Measurements from ENCODE around the gene COL6A5.

Gene COL6A5

GRCh38 chr3:130340766-130341165 is 4.7 kb upstream of the COL6A5 start:
- Histone ChIP-seq H3K27ac (replicated peaks) (no peak overlapping the region), H3K27me3 (ENCODE audit: insufficient read depth, poor library complexity, severe bottlenecking) (peaks cover 19% of the 10 kb centered on the region), H3K4me3 (replicated peaks; ENCODE audit: insufficient read depth, low read length) (no peak overlapping the region)
- DNase-seq (ENCODE audit: low read depth in 1 of 2, low spot score in 1 of 2), result no peak
- TF ChIP-seq POLR2AphosphoS5 (IDR thresholded peaks at IDR 0.05; ENCODE audit: low read depth) (no peak), SPI1 (IDR thresholded peaks at IDR 0.05; ENCODE audit: borderline replicate concordance, low read depth) (no peak), GABPA (IDR thresholded peaks at IDR 0.05; ENCODE audit: low read depth) (no peak)
- TF ChIP-seq, protein P1, sequence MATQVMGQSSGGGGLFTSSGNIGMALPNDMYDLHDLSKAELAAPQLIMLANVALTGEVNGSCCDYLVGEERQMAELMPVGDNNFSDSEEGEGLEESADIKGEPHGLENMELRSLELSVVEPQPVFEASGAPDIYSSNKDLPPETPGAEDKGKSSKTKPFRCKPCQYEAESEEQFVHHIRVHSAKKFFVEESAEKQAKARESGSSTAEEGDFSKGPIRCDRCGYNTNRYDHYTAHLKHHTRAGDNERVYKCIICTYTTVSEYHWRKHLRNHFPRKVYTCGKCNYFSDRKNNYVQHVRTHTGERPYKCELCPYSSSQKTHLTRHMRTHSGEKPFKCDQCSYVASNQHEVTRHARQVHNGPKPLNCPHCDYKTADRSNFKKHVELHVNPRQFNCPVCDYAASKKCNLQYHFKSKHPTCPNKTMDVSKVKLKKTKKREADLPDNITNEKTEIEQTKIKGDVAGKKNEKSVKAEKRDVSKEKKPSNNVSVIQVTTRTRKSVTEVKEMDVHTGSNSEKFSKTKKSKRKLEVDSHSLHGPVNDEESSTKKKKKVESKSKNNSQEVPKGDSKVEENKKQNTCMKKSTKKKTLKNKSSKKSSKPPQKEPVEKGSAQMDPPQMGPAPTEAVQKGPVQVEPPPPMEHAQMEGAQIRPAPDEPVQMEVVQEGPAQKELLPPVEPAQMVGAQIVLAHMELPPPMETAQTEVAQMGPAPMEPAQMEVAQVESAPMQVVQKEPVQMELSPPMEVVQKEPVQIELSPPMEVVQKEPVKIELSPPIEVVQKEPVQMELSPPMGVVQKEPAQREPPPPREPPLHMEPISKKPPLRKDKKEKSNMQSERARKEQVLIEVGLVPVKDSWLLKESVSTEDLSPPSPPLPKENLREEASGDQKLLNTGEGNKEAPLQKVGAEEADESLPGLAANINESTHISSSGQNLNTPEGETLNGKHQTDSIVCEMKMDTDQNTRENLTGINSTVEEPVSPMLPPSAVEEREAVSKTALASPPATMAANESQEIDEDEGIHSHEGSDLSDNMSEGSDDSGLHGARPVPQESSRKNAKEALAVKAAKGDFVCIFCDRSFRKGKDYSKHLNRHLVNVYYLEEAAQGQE (IDR thresholded peaks at IDR 0.05; ENCODE audit: insufficient replicate concordance, low read depth), result no peak
- TF ChIP-seq, protein P2, sequence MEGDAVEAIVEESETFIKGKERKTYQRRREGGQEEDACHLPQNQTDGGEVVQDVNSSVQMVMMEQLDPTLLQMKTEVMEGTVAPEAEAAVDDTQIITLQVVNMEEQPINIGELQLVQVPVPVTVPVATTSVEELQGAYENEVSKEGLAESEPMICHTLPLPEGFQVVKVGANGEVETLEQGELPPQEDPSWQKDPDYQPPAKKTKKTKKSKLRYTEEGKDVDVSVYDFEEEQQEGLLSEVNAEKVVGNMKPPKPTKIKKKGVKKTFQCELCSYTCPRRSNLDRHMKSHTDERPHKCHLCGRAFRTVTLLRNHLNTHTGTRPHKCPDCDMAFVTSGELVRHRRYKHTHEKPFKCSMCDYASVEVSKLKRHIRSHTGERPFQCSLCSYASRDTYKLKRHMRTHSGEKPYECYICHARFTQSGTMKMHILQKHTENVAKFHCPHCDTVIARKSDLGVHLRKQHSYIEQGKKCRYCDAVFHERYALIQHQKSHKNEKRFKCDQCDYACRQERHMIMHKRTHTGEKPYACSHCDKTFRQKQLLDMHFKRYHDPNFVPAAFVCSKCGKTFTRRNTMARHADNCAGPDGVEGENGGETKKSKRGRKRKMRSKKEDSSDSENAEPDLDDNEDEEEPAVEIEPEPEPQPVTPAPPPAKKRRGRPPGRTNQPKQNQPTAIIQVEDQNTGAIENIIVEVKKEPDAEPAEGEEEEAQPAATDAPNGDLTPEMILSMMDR (IDR thresholded peaks at IDR 0.05; ENCODE audit: insufficient read depth, low read length), result no peak

DNA sequence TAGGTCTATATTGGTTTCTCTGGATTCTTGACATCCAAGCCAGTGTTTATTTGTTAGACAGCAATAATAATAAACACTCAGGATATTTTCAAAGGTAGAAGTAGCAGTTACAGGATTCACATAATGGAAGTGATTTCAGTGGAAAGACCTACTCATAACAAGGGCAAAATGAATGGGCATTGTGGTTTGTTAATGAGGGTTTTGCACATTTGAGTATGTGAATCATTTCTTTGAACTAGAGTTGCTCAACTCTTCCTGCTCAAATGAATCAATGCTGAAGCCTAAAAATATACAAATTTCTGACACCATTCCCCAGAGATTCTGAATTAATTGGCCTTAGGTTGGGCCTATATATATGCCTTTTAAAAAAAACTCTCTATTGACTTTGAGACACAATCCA is 4.1 kb upstream of the COL6A5 start:
- no peak overlapping the region for H3K27ac ChIP-seq (replicated peaks)
- peaks cover 25% of the 10 kb centered on the region for H3K27me3 ChIP-seq (ENCODE audit: insufficient read depth, poor library complexity, severe bottlenecking)
- no peak overlapping the region for H3K4me3 ChIP-seq (replicated peaks; ENCODE audit: insufficient read depth, low read length)
- TF ChIP-seq GABPA (IDR thresholded peaks at IDR 0.05; ENCODE audit: low read depth), result no peak
- TF ChIP-seq, protein P2 (IDR thresholded peaks at IDR 0.05; ENCODE audit: insufficient read depth, low read length), result no peak
- no peak for TF ChIP-seq SPI1 (IDR thresholded peaks at IDR 0.05; ENCODE audit: borderline replicate concordance, low read depth)
- TF ChIP-seq, protein P1 (IDR thresholded peaks at IDR 0.05; ENCODE audit: insufficient replicate concordance, low read depth), result no peak
- no peak for TF ChIP-seq POLR2AphosphoS5 (IDR thresholded peaks at IDR 0.05; ENCODE audit: low read depth)
- DNase-seq (ENCODE audit: low read depth in 1 of 2, low spot score in 1 of 2), result no peak

DNA sequence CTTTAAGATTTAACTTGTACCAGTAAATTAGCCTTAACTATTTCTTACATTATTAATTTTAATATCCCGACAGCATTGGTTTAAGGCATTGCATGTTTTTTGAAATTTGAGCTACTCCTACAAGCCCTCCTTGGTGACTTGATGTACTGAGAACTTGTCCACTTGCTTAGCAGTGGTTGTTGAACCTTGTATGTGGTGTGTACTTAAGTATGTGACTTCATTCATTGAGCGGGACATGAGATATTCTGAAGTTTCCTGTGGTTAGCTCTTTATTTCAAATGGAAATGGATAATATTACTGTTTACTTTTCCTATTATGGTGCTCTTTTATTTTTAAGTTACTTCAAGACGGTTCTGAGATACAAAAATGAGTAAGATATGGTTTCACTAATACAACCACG is 3.6 kb upstream of the COL6A5 start:
- H3K27ac ChIP-seq (replicated peaks), result no peak overlapping the region
- TF ChIP-seq, protein P2 (IDR thresholded peaks at IDR 0.05; ENCODE audit: insufficient read depth, low read length), result no peak
- TF ChIP-seq POLR2AphosphoS5 (IDR thresholded peaks at IDR 0.05; ENCODE audit: low read depth) (no peak), SPI1 (IDR thresholded peaks at IDR 0.05; ENCODE audit: borderline replicate concordance, low read depth) (no peak), GABPA (IDR thresholded peaks at IDR 0.05; ENCODE audit: low read depth) (no peak)
- TF ChIP-seq, protein P1 (IDR thresholded peaks at IDR 0.05; ENCODE audit: insufficient replicate concordance, low read depth), result no peak
- peaks cover 30% of the 10 kb centered on the region for H3K27me3 ChIP-seq (ENCODE audit: insufficient read depth, poor library complexity, severe bottlenecking)
- DNase-seq (ENCODE audit: low read depth in 1 of 2, low spot score in 1 of 2), result no peak
- no peak overlapping the region for H3K4me3 ChIP-seq (replicated peaks; ENCODE audit: insufficient read depth, low read length)
